ENCODE data around the gene NEK7.

The NEK7 gene

GRCh38 chr1:198171667-198172540, 15.1 kb downstream of the NEK7 start:
- TF ChIP-seq CTCF (conservative IDR thresholded peaks at IDR 0.05; ENCODE audit: low read depth, low read length) = no peak
- DNase-seq (ENCODE audit: low read depth) = no peak
- no peak overlapping the region for H3K4me3 ChIP-seq (ENCODE audit: low read length)

- no peak overlapping the region for H3K4me3 ChIP-seq (ENCODE audit: low read length)
- TF ChIP-seq CTCF (conservative IDR thresholded peaks at IDR 0.05; ENCODE audit: low read depth, low read length) = no peak
- no peak for DNase-seq (ENCODE audit: low read depth)
Measured at GRCh38 chr1:198173832-198174231, 17.0 kb downstream of the NEK7 start.

GRCh38 chr1:198174297-198174696, 17.5 kb downstream of the NEK7 start:
- no peak for DNase-seq (ENCODE audit: low read depth)

GRCh38 chr1:198175423-198176170, 18.8 kb downstream of the NEK7 start:
- no peak overlapping the region for H3K4me3 ChIP-seq (ENCODE audit: low read length)
- DNase-seq (ENCODE audit: low read depth) = no peak
- TF ChIP-seq CTCF (conservative IDR thresholded peaks at IDR 0.05; ENCODE audit: low read depth, low read length) = no peak

More at GRCh38 chr1:198174297-198174696, 17.5 kb downstream of the NEK7 start:
- no peak for TF ChIP-seq CTCF (conservative IDR thresholded peaks at IDR 0.05; ENCODE audit: low read depth, low read length)
- H3K4me3 ChIP-seq (ENCODE audit: low read length) = no peak overlapping the region

- no peak for DNase-seq (ENCODE audit: low read depth)
- TF ChIP-seq CTCF (conservative IDR thresholded peaks at IDR 0.05; ENCODE audit: low read depth, low read length) = no peak
- no peak overlapping the region for H3K4me3 ChIP-seq (ENCODE audit: low read length)
Measured at GRCh38 chr1:198176179-198176578, 19.4 kb downstream of the NEK7 start.

GRCh38 chr1:198177546-198177945, 20.7 kb downstream of the NEK7 start:
- no peak for TF ChIP-seq CTCF (conservative IDR thresholded peaks at IDR 0.05; ENCODE audit: low read depth, low read length)
- no peak overlapping the region for H3K4me3 ChIP-seq (ENCODE audit: low read length)
- no peak for DNase-seq (ENCODE audit: low read depth)
